ENCODE measurements around the gene HOXB3. TPM values are rescaled to one million over a fixed set of nuclear protein-coding genes. Genes with fewer than 3 reads are reported as not detected.

The HOXB3 gene
- total RNA-seq, 2 donors from 2014 or later: 7.8 to 11.4 TPM

GRCh38 chr17:48559122-48559839 lies 30.8 kb downstream of the HOXB3 start:
- Histone ChIP-seq H3K36me3 (no peaks in the 10 kb centered on the region), H3K4me1 (replicated peaks) (no peaks in the 10 kb centered on the region), H3K27me3 (replicated peaks; ENCODE audit: insufficient read depth) (no peaks in the 10 kb centered on the region), H3K4me3 (no peak overlapping the region), H3K27ac (no peak overlapping the region), H3K9me3 (no peaks in the 10 kb centered on the region)
- intact Hi-C loops (cut with DNase I): no loop called here
- TF ChIP-seq CTCF (IDR thresholded peaks at IDR 0.05) (no peak), POLR2AphosphoS5 (IDR thresholded peaks at IDR 0.05) (no peak), POLR2A (IDR thresholded peaks at IDR 0.05) (no peak)
- WGBS: 92% methylated on average over 16 of the region's 16 CpGs
- DNase-seq (ENCODE audit: low spot score): no peak

GRCh38 chr17:48558831-48559121 lies 31.3 kb downstream of the HOXB3 start:
- H3K9me3 ChIP-seq: no peaks in the 10 kb centered on the region
- WGBS: 100% methylated on average over 2 of the region's 2 CpGs
- H3K27ac ChIP-seq: no peak overlapping the region
- DNase-seq (ENCODE audit: low spot score): no peak
- no peaks in the 10 kb centered on the region for H3K36me3 ChIP-seq
- H3K4me1 ChIP-seq (replicated peaks): no peaks in the 10 kb centered on the region
- intact Hi-C loops (cut with DNase I): no loop called here
- H3K27me3 ChIP-seq (replicated peaks; ENCODE audit: insufficient read depth): no peaks in the 10 kb centered on the region
- H3K4me3 ChIP-seq: no peak overlapping the region
- TF ChIP-seq POLR2AphosphoS5 (IDR thresholded peaks at IDR 0.05): no peak
- no peak for TF ChIP-seq CTCF (IDR thresholded peaks at IDR 0.05)
- TF ChIP-seq POLR2A (IDR thresholded peaks at IDR 0.05): no peak

- no peak overlapping the region for H3K4me3 ChIP-seq
- intact Hi-C loops (cut with DNase I): no loop called here
- TF ChIP-seq POLR2AphosphoS5 (IDR thresholded peaks at IDR 0.05) (no peak), POLR2A (IDR thresholded peaks at IDR 0.05) (no peak), CTCF (IDR thresholded peaks at IDR 0.05) (no peak)
- H3K27me3 ChIP-seq (replicated peaks; ENCODE audit: insufficient read depth): no peaks in the 10 kb centered on the region
- H3K4me1 ChIP-seq (replicated peaks): no peaks in the 10 kb centered on the region
- DNase-seq (ENCODE audit: low spot score): no peak
- no peaks in the 10 kb centered on the region for H3K36me3 ChIP-seq
- H3K9me3 ChIP-seq: no peaks in the 10 kb centered on the region
- WGBS: 94% methylated on average over 13 of the region's 13 CpGs
- peak overlapping the region in 1 of 2 donors; percentile 73 for H3K27ac ChIP-seq
Measured at GRCh38 chr17:48558057-48558830, 31.8 kb downstream of the HOXB3 start.

- no peaks in the 10 kb centered on the region for H3K36me3 ChIP-seq
- no peaks in the 10 kb centered on the region for H3K4me1 ChIP-seq (replicated peaks)
- H3K9me3 ChIP-seq: no peaks in the 10 kb centered on the region
- intact Hi-C loops (cut with DNase I): no loop called here
- WGBS: 25% methylated on average over 7 of the region's 7 CpGs
- no peak for DNase-seq (ENCODE audit: low spot score)
- H3K27ac ChIP-seq: peak overlapping the region; percentile 73 to 90
- peak; percentile 52 for TF ChIP-seq POLR2AphosphoS5 (IDR thresholded peaks at IDR 0.05)
- TF ChIP-seq CTCF (IDR thresholded peaks at IDR 0.05): no peak
- H3K27me3 ChIP-seq (replicated peaks; ENCODE audit: insufficient read depth): no peaks in the 10 kb centered on the region
- no peak overlapping the region for H3K4me3 ChIP-seq
Measured at GRCh38 chr17:48556576-48557401, 33.3 kb downstream of the HOXB3 start.

Data from prostate gland (tissue), 2 donors.